Stimulated activated CD4-positive, alpha-beta T cell treated with anti-CD3 and anti-CD28 coated beads, TNF-alpha, amount 100 ng/mL, for 1 hour (primary cell): Measurements from ENCODE around the gene FBLN7.
"Not testable (repeated sequence)": the region's sequence is repeated elsewhere in the genome, so short reads cannot be mapped to it uniquely, and the experiment has no call there.

Source experiments
- DNase-seq, 3 donors: peaks; one replicate each; pipeline ENCODE4 v3.0.0-alpha.2; 2020; ENCODE audit warnings: low read depth in 3 of 3, low spot score in 1 of 3

FBLN7 gene

DNA sequence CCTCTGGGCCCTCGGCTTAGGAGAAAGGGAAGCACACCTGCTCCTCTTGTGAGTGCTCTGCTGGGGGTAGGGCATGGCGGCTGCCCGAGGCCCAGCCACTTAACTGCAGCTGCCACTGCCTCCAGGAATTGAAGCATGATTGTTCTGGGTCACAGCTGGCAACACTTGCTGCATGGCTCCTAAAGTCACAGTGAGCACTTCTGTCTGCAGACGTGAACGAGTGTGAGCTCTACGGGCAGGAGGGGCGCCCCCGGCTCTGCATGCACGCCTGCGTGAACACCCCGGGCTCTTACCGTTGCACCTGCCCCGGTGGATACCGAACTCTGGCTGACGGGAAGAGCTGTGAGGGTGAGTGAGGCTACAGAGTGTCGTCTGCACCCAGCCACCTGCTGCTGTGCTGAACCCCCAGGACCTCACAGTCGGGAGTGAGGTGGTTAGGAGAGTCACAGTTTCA lies 44.4 kb downstream of the FBLN7 start:
- peak; percentile 38 to 48 (median 47) for DNase-seq

DNA sequence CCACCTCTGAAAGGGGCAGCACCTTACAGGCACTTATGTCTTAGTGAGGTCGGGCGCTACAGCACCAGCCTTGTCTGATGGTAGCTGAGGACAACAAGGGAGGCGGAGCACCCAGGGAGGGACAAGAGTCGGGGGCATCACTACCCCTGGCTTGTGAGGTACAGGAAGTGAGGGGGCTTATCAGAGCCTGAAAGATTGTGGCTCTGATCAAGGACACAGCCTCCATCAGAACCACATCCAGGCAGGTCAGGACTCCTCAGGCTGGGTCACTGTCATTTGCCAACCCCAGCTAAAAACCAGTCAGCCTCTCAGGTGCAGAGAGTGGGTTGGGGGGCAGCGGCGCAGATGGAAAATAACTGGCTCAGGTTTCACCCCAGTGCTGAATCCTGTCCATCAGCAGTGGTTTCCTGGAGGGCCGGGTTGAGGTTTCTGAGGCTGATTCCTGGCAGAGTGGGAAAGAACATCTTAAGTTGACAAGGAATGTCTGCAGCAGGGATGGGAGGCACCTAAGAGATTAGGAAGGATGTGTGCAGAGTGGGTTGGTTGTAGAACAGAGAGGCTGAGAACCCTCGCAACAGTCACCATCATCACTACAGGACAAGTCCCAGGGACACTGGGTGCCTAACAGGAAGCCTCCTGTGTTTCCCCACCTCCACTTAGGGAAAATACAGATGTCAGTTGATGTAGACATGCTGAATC lies 45.3 kb downstream of the FBLN7 start:
- DNase-seq: no peak

DNA sequence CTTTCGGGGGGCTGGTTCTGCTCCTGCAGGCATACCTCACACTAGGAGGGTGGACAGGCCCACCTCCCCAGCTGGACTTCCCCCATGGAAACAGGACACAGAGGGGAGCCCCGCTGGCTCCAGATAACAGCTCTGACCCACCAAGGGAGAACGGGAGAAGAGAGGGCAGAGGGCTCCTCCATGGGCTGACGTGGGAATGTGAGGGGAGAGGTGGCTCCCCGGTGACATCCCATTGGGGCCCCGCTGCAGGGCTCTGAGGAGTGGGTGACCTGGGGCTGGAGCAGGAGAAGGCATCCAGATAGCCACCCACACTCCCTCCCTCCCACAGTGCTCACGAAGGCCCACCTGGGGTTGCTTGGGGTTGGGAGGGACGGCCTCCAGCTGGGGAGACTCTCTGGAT lies 45.9 kb downstream of the FBLN7 start:
- DNase-seq: no peak

DNA sequence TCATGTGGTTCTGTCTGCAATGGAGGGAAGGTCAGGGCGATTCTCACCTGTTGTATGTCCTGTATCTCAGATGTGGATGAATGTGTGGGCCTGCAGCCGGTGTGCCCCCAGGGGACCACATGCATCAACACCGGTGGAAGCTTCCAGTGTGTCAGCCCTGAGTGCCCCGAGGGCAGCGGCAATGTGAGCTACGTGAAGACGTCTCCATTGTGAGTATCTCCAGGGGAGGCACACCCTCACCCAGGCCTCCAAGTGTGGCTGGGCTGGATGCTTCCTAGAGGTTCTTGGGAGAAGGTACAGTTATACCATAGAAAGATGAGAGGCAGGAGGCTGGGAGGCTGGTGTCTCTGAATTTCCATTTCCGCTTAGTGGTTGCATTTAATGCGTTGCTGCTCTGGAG lies 46.9 kb downstream of the FBLN7 start:
- DNase-seq: no peak

DNA sequence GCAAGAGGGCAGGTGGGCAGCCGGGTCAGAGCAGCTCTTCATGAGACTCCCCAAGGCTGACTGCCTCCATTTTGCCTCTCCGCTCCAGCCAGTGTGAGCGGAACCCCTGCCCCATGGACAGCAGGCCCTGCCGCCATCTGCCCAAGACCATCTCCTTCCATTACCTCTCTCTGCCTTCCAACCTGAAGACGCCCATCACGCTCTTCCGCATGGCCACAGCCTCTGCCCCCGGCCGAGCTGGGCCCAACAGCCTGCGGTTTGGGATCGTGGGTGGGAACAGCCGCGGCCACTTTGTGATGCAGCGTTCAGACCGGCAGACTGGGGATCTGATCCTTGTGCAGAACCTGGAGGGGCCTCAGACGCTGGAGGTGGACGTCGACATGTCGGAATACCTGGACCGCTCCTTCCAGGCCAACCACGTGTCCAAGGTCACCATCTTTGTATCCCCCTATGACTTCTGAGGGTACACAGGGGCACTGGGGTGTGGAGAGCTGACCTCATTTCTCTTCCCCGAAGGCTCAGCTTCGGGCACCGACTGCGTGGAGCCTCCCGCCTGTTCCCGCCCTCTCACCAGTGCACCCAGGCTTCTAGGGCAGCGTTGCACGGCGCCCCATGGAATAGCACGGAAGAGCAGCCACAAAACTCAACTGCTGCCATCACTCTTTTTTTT lies 49.0 kb downstream of the FBLN7 start:
- DNase-seq: no peak

DNA sequence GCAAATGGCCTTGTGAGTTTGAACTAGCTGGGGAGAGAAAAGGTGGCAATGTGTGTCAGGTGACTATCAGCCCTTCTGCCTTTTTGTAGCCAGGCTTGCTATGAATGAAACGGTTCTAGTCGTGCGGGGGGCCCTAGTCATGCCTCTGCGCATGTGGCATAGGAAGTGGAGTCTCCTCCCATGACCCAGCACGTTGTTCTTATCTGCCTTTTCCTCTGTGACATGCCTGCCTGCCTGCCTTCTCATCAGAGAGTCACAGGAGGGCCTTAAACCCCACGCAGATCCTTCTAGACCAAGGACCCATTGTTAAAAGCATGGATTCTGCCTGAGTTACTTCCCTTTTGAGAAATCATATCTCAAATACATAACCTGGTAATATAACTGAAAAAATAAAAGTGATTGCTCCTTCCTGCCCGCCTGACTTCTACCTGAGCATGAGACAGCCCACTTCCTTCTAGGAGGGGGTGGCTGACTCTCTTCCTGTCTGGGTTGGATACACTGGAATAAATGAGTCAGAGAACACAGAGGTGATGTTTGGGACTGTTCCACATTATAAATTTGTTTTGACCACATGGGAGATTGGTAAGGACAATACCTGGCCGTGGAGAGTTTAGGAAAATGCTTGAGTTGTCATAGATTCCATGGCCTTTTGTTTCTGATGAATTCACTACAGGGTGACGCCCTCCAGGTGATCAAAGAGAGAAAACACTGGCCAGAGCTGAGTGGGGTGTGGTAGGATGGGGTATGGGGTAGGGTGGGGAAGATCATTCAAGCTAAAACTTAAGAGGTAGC lies 49.8 kb downstream of the FBLN7 start:
- DNase-seq: peak; percentile 58 to 69 (median 65)

DNA sequence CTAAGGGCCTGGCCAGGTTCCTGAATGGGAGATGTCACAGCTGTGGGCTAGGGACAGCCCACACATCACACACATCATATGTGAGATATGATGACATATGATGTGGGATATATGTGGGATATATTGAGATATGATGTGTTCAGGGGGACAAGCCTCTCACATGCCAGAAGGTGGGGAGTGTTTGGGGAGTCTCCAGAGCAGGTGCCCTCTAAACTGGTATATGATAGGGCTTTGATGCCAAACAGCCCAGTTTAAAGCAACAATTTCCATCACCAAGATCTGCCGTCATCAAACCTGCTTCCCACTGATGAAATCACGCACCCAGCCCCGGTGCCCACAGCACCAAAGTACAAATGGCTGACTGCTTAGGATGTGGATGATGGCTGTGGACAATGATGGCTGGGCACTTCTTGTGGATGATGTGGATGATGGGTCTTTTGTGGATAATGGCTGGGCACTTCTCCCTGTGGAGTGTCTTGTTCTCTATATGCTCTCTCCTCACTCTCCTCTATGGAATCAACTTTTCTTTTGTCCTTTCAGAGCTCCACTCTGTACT lies 50.9 kb downstream of the FBLN7 start:
- DNase-seq: no peak

DNA sequence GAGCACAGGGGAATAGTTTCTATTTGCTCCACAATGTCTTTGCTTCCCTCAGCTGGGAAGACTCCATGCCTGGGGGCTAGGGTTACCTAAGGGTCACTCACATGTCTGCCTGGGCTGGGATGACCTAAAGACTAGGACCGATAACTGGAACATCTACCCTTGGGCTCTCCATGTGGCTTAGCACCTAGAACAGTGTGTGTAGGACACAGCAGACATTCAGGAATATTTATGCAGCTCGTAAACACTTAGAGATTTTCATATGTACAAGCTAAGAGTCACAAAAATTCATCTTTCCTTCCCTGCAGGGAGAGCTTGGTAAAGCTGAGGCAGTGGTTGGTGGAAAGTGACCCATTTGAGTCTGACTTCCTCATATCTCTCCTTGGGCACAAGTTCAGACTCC lies 55.8 kb downstream of the FBLN7 start:
- no peak for DNase-seq

DNA sequence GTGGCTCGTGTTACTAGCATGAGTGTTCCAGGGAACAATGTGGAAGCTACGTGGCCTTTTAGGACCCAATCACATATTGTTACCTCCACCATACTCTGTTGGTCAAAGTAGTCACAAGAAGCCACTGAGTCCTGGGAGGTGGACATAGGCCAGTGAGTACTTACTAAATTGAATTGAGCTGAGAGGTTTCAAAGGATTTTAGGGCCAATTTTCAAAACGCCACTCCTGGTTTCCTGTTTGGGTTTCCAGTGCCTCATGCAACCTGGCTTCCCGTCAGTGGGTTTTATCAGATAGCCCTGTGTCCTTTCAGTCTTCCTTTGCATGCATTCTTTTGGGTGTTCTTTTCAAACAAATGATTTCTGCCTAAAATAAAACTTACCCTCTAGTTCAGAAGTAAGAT lies 56.3 kb downstream of the FBLN7 start:
- DNase-seq: no peak

DNA sequence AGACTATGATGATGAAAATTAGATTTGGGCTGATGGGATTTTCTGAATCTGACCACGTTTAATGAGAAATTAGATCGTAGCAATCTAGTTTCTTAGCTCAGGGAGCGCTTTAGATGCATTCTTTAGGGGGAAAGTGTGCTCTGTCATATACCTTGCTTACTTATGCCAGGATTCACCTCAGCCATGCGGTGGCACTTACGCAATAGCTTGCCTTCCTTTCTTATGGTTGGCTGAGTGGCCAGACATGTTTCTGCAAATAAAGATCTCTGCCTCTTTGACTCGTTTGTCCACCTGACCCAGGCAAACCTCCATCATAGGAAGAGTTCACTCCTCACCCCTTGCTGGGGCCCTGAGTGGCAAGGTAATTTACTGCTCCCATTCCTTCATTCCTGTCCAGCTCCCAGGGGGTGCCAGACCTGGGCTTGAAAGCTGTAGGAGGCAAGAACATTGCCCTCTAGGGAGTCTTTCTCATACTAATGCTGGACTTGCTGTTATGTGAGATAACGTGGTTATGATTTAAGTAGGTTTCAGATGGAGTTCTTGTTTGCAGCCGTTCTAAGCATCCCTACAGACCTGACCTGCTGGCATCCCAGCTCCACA lies 57.1 kb downstream of the FBLN7 start:
- no peak for DNase-seq

DNA sequence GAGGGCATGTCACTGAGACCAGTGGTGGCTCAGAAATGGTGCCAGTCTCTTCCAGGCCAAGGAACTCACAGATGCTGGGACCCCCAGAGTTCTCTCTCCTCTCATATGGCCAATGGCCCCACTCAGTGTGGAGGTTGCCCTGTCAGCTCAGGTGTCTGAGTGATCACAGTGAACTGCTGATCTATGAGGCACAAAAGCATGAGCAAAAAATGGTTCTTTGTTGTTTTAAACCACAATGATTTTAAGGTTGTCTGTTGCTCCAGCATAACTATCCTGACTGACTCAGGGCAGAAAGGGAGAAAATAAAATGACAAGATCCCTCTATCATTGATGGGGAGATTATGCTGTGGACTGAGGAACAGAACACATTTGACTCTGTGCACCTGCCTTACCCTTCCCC lies 57.8 kb downstream of the FBLN7 start:
- DNase-seq: no peak

DNA sequence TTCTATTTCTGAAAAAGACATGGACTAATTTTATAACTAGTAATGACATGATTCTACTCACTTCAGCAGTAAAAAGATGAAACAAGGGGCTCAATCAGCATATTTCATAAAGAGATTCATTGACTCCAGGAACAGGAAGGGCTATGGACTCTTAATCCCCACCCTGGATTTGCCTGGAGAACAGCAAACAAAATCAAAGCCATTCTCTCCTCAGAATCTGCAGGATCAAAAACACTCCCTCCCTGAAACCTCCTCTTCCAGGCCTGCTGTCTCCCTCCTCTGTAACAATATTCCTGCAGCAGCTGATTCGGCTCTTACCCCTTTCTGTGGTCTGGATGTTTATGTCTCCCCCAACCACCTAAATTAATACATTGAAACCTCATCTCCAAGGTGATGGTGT lies 59.7 kb downstream of the FBLN7 start:
- no peak for DNase-seq

DNA sequence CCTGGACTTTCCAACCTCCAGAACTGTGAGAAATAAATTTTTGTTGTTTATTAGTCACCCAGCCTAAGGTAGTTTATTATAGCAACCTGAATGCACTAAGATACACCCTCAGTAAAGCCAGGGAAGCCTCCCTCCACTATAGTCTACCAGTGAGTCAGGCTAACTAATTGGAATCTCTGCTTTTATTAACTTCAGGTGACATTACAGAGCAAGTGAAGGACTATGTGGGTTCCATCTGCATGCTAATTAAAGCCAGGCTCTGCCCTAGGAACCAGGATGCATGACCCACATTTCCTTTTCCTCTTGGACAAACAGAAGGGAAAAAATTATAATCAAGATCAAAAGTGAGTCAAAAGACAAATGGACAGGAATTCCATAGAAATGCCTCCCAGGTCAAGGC lies 60.6 kb downstream of the FBLN7 start:
- no peak for DNase-seq

DNA sequence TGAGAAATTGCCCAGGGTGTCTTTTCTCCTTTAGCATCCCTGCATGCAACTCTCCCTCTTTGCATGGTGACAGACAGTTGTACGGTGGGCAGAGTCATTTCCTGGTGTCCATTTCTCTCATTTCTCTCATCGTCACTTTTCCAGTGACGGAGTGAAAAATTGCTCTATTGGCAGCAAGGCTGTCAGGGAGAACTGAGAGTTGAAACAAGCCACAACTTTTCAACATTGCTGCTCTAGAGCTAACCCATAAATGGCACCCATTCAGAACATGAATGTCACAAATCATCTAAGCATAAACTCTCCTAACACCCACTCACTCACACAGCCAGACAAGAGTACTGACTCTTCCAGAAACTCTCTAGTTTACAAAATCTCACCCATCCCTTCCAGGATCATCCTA lies 61.0 kb downstream of the FBLN7 start:
- DNase-seq: no peak

DNA sequence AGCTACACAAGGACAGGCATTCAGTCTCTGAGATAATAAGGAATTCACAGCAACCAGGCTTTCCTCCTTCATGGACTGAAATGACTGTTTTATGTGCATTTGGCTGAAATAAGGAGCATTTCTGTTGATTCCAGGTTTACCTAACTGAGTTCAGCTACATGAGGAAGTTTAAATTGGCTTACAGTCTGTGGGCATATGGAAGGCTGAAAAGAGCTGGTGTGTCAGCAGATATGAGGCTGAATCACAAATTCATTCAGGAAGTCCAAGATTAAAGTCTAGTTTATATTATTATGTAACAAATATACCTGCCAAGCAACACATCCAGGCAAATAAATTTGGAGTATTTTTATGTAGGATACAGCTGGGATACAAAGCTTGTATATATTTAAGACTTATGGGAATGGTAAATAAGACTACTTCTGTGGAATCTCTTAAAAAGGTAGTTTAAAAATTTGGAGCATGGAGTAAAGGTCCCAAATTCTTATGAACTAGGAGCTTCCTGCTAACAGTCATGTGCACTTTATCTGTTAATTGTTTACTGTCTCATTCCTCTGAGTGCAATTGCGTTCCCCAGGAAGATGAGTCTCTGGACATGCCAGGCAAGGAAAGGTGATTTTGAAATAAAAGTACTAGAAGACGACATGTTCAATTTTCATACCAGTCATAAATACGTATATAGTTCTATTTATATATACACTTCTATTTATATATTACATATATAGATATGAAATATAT lies 63.7 kb downstream of the FBLN7 start:
- no peak for DNase-seq

DNA sequence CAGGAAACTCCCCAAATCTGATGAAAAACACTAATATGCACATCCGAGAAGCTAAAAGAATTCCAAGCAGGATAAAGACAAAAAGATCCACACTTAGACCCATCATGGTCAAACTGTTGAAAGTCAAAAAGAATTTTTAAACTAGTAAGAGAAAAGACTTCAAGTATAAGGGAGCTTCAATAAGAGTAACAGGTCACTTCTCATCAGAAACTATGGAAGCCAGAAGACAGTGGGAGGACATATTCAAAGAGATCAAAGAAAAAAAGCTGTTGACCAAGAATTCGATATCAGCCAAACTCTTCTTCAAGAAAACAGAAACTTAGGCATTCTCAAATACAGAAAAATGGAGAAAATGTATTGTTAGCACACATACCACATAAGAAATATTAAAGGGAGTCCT lies 66.2 kb downstream of the FBLN7 start:
- DNase-seq: no peak

DNA sequence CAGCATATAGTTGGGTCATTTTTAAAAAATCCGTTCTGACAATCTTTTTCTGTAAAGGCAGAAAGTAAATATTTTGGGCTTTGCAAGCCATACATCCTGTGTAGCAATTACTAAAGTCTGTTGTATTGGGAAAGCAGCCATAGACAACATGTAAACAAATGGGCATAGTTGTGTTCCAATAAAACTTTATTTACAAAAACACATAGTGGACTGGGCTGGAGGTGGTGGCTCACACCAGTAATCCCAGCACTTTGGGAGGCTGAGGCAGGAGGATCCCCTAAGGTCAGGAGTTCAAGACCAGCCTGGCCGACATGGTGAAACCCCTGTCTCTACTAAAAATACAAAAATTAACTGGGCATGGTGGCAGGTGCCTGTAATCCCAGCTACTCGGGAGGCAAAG lies 69.7 kb downstream of the FBLN7 start:
- DNase-seq: not testable (repeated sequence)

DNA sequence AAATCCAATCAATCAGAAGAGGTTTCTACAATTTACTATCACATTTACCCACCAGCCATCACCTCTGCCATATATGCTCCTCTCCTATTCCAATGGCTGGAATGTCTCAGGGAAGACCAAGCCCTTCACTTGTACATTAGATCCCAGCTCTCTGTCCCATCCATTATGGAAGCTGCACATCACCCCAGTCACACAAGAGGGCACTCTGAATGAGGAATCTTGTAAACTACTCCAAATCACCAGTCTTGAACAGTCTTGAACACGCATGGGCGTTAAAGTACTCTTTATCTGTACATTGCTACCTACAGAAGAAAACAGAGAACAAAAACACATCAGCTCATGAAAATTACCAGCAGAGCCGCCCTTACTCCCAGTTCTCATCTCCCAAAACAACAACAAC lies 78.0 kb downstream of the FBLN7 start:
- no peak for DNase-seq

DNA sequence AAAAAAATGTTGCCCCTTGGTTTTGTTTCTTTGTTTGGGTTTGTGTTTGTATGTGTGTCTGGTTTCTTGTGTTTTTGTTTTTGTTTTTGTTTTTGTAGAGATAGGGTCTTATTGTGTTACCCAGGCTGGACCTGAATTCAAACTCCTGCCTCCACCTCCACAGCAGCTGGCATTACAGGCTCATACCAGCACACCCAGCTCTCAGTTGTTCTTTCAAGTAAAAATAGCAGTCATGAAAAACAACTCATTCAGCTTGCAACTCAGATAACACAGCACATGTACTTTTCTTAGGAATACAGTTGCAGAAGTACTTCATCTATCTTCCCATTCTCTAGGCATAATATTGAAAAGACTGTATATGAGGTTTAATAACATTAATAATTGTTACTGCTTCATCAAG lies 79.7 kb downstream of the FBLN7 start:
- DNase-seq: no peak

DNA sequence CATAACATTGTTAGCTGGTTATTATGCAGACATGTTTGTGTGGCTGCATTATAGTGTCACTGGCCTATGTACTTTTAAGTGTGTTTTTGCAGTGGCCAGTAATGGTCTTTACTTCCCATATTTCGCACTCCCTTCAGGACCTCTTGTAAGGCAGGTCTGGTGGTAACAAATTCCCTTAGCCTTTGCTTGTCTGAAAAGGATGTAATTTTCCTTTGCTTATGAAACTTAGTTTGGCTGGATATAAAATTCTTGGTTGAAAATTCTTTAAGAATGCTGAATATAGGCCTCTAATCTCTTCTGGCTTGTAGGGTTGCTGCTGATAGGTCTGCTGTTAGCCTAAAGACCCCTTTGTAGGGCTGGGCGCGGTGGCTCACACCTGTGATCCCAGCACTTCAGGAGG lies 82.0 kb downstream of the FBLN7 start:
- no peak for DNase-seq

DNA sequence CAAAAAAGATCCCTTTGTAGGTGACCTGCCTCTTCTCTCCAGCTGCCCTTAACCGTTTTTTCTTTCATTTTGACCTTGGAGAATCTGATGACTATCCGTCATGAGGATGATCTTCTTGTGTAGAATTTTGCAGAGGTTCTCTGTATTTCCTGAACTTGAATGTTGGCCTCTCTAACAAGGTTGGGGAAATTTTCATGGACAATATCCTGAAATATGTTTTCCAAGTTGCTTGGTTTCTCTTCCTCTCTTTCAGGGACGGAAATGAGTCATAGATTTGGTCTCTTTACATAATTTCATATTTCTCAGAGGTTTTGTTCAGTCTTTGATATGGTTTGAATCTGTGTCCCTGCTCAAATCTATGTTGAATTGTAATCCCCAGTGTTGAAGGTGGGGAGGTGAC lies 82.6 kb downstream of the FBLN7 start:
- no peak for DNase-seq
